Lung (tissue), 12 donors: ENCODE data around the gene DIP2B. TPM values are rescaled to one million over a fixed set of nuclear protein-coding genes. Genes with fewer than 3 reads are reported as not detected.

ENCODE experiments used
- ATAC-seq: fragments of 200-7000 bp; cut with Tn5 transposase; one replicate; pipeline ENCODE4 v1.9.1; 2020; ENCODE audit warnings: moderate number of reproducible peaks; ENCODE audit not compliant: insufficient read depth, low FRiP score
- DNase-seq, 3 donors: peaks; one replicate each; pipeline ENCODE4 v3.0.0-alpha.2; 2013 to 2017
- H3K27ac ChIP-seq, 2 donors: one replicate each; pipeline ENCODE4 v1.5.1; 2013; ENCODE audit warnings: mild to moderate bottlenecking in 2 of 2, moderate library complexity in 2 of 2, control low read depth in 1 of 2, inconsistent platforms in 1 of 2, low read depth in 1 of 2, low read length in 1 of 2
- H3K27me3 ChIP-seq, 3 donors: one replicate each; pipeline ENCODE4 v1.5.1; 2013; ENCODE audit warnings: low read length in 2 of 3; ENCODE audit not compliant: control insufficient read depth in 3 of 3, insufficient read depth in 3 of 3
- H3K36me3 ChIP-seq, 4 donors: one replicate each; pipeline ENCODE4 v1.5.1; 2013; ENCODE audit warnings: low read length in 4 of 4, mild to moderate bottlenecking in 1 of 4, moderate library complexity in 1 of 4; ENCODE audit not compliant: control insufficient read depth in 4 of 4, insufficient read depth in 4 of 4
- H3K4me1 ChIP-seq, 5 donors: one replicate each; pipeline ENCODE4 v1.5.1; 2013; ENCODE audit warnings: low read length in 5 of 5, mild to moderate bottlenecking in 2 of 5, moderate library complexity in 1 of 5; ENCODE audit not compliant: control insufficient read depth in 5 of 5, insufficient read depth in 5 of 5
- H3K4me3 ChIP-seq: one replicate; pipeline ENCODE4 v1.5.1; 2013; ENCODE audit warnings: mild to moderate bottlenecking, control low read depth, moderate library complexity
- H3K9ac ChIP-seq, 2 donors: one replicate each; pipeline ENCODE4 v1.5.1; 2013; ENCODE audit warnings: low read length in 2 of 2, control low read depth in 1 of 2; ENCODE audit not compliant: insufficient read depth in 1 of 2
- H3K9me3 ChIP-seq, 4 donors: one replicate each; pipeline ENCODE4 v1.5.1; 2013; ENCODE audit warnings: low read length in 3 of 4, mild to moderate bottlenecking in 1 of 4, moderate library complexity in 1 of 4; ENCODE audit not compliant: control insufficient read depth in 4 of 4, insufficient read depth in 3 of 4
- CTCF ChIP-seq: IDR thresholded peaks from 2 replicates; pipeline ENCODE4 v1.5.1; 2012; ENCODE audit warnings: mild to moderate bottlenecking; ENCODE audit errors: control extremely low read depth, extremely low read depth
- WGBS, 2 donors: extraction: QIAGEN DNeasy Blood & Tissue Kit; methylation state at CpG; one replicate each; pipeline ENCODE4 v1.1.7; 2013; 5-methylcytosine and 5-hydroxymethylcytosine counted together
- polyA plus RNA-seq, 2 donors: library from polyadenylated mRNA; stranded (reverse); fragments of 200-250 nt; gene quantifications; one replicate each; pipeline ENCODE4 v1.2.1, GENCODE V29; 2013
- total RNA-seq, 2 donors: library from RNA; depleted of rRNA in 1 of 2; stranded (reverse); fragments of >200 nt in 1 of 2; gene quantifications; one replicate each; pipeline ENCODE4 v1.2.1, GENCODE V29; 2014 to 2021
- donor health status: control.
- donor health status: control.
- donor health status: Bipolar disorder and iron deficiency.
- donor health status: healthy.
- donor health status: DM: yes; HTN: yes; CAD: no.

DIP2B gene
- total and polyA plus RNA-seq, 4 donors: 4.2 to 55.8 (median 18.6) TPM

GRCh38 chr12:50639721-50640120 is 134.9 kb downstream of the DIP2B start:
- 76 to 86% methylated on average over 4 of the region's 4 CpGs for WGBS, 2 donors
- H3K4me1 ChIP-seq: peaks cover 0 to 18% (median 2%) of the 10 kb centered on the region in 5 donors
- no peak overlapping the region for H3K4me3 ChIP-seq
- H3K9ac ChIP-seq: no peak overlapping the region
- TF ChIP-seq CTCF: no peak
- no peak for ATAC-seq
- H3K27ac ChIP-seq: no peak overlapping the region
- DNase-seq: no peak
- H3K27me3 ChIP-seq: no peaks in the 10 kb centered on the region
- no peaks in the 10 kb centered on the region for H3K9me3 ChIP-seq
- H3K36me3 ChIP-seq: peaks cover 0 to 5% (median 4%) of the 10 kb centered on the region in 4 donors

GRCh38 chr12:50640321-50640939 is 135.6 kb downstream of the DIP2B start:
- TF ChIP-seq CTCF: no peak
- ATAC-seq (no peak), DNase-seq (no peak)
- Histone ChIP-seq H3K9ac (no peak overlapping the region), H3K27ac (no peak overlapping the region), H3K4me1 (peaks cover 0 to 12% (median 2%) of the 10 kb centered on the region in 5 donors), H3K36me3 (peaks cover 0 to 5% (median 4%) of the 10 kb centered on the region in 4 donors), H3K9me3 (no peaks in the 10 kb centered on the region), H3K4me3 (no peak overlapping the region), H3K27me3 (no peaks in the 10 kb centered on the region)
- 52 to 77% methylated on average over 7 of the region's 7 CpGs for WGBS, 2 donors

- 46 to 65% methylated on average over 5 of the region's 5 CpGs for WGBS, 2 donors
- DNase-seq (no peak), ATAC-seq (no peak)
- Histone ChIP-seq H3K4me1 (peaks cover 0 to 12% (median 2%) of the 10 kb centered on the region in 5 donors), H3K4me3 (no peak overlapping the region), H3K9me3 (no peaks in the 10 kb centered on the region), H3K27me3 (no peaks in the 10 kb centered on the region), H3K27ac (no peak overlapping the region), H3K36me3 (peaks cover 0 to 5% (median 4%) of the 10 kb centered on the region in 4 donors), H3K9ac (no peak overlapping the region)
- no peak for TF ChIP-seq CTCF
These were observed 136.8 kb downstream of the DIP2B start for GRCh38 chr12:50641566-50641965.

GRCh38 chr12:50642035-50642451 is 137.3 kb downstream of the DIP2B start:
- 55 to 56% methylated on average over 1 of the region's 1 CpG for WGBS, 2 donors
- peaks cover 0 to 5% (median 4%) of the 10 kb centered on the region in 4 donors for H3K36me3 ChIP-seq
- no peaks in the 10 kb centered on the region for H3K9me3 ChIP-seq
- no peak for ATAC-seq
- no peak overlapping the region for H3K27ac ChIP-seq
- no peak for DNase-seq
- H3K4me1 ChIP-seq: peaks cover 0 to 12% (median 2%) of the 10 kb centered on the region in 5 donors
- H3K9ac ChIP-seq: no peak overlapping the region
- no peak for TF ChIP-seq CTCF
- H3K27me3 ChIP-seq: no peaks in the 10 kb centered on the region
- H3K4me3 ChIP-seq: no peak overlapping the region
